HG02884 (cell line): ENCODE results near the gene ALX4.

ENCODE experiments used
- ATAC-seq: cut with Tn5 transposase; IDR thresholded peaks from one replicate; pipeline ENCODE4 v1.9.1; 2021; ENCODE audit warnings: mild to moderate bottlenecking, moderate library complexity; ENCODE audit not compliant: unreplicated experiment

ALX4 gene

DNA sequence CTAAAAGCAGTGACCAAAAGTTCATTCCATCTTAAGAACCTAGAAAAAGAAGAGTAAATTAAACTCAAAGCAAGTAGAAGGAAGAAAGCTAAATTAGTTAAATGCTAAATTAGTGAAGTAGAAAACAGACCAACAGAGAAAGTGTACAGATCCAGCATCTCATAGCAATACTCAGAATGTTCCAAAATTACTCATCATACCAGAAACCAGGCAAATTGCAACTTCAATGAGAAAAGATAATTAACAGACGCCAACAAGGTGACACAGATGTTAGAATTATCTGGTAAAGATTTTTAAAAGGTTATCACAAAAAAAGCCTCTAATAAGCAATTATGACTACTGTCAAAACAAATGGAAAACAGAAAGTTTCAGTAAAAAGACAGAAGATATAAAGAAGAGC is 96.8 kb downstream of the ALX4 start:
- no peak for ATAC-seq

DNA sequence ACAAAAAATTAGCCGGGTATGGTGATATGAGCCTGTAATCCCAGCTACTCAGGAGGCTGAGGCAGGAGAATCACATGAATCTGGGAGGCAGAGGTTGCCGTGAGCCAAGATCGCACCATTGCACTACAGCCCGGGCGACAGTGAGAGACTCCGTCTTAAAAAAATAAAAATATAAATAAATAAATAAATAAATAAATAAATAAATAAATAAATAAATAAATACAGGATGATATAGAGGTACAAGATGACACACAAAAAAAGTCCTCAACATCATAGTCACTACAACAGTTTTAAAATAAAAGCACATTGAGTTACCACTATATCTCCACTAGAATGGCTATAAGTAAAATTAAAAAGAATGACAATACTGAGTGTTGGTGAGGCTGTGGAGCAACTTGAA is 97.8 kb downstream of the ALX4 start:
- ATAC-seq: no peak
